ENCODE measurements around the gene ADAMTS7.
"Not testable (repeated sequence)": the region's sequence is repeated elsewhere in the genome, so short reads cannot be mapped to it uniquely, and the experiment has no call there.

The ADAMTS7 gene

GRCh38 chr15:78831229-78832207 is 20.3 kb upstream of the ADAMTS7 start:
- in situ Hi-C loops (cut with MboI; ENCODE audit: low sequenced_read_pairs) = no loop called here

GRCh38 chr15:78830514-78831228 is 19.4 kb upstream of the ADAMTS7 start:
- in situ Hi-C loops (cut with MboI; ENCODE audit: low sequenced_read_pairs) = no loop called here

GRCh38 chr15:78828920-78829319 is 17.7 kb upstream of the ADAMTS7 start:
- in situ Hi-C loops (cut with MboI; ENCODE audit: low sequenced_read_pairs) = no loop called here

GRCh38 chr15:78822514-78822913 is 11.2 kb upstream of the ADAMTS7 start:
- in situ Hi-C loops (cut with MboI; ENCODE audit: low sequenced_read_pairs) = no loop called here

- in situ Hi-C loops (cut with MboI; ENCODE audit: low sequenced_read_pairs) = no loop called here
Observed at GRCh38 chr15:78811825-78812183, 540 bp upstream of the ADAMTS7 start.

- in situ Hi-C loops (cut with MboI; ENCODE audit: low sequenced_read_pairs) = no loop called here
Observed at GRCh38 chr15:78810362-78811123, 721 bp downstream of the ADAMTS7 start.

- in situ Hi-C loops (cut with MboI; ENCODE audit: low sequenced_read_pairs) = no loop called here
Observed at GRCh38 chr15:78810003-78810361, 1.3 kb downstream of the ADAMTS7 start.

GRCh38 chr15:78808550-78808949 is 2.7 kb downstream of the ADAMTS7 start:
- in situ Hi-C loops (cut with MboI; ENCODE audit: low sequenced_read_pairs) = no loop called here

GRCh38 chr15:78807359-78807758 is 3.9 kb downstream of the ADAMTS7 start:
- in situ Hi-C loops (cut with MboI; ENCODE audit: low sequenced_read_pairs) = no loop called here

GRCh38 chr15:78804391-78804792 is 6.9 kb downstream of the ADAMTS7 start:
- in situ Hi-C loops (cut with MboI; ENCODE audit: low sequenced_read_pairs) = no loop called here

GRCh38 chr15:78800806-78801205 is 10.5 kb downstream of the ADAMTS7 start:
- in situ Hi-C loops (cut with MboI; ENCODE audit: low sequenced_read_pairs) = no loop called here

GRCh38 chr15:78800189-78800588 is 11.1 kb downstream of the ADAMTS7 start:
- in situ Hi-C loops (cut with MboI; ENCODE audit: low sequenced_read_pairs) = no loop called here

- in situ Hi-C loops (cut with MboI; ENCODE audit: low sequenced_read_pairs) = not testable (repeated sequence)
Observed at GRCh38 chr15:78799102-78799501, 12.2 kb downstream of the ADAMTS7 start.

GRCh38 chr15:78798355-78798754 is 12.9 kb downstream of the ADAMTS7 start:
- in situ Hi-C loops (cut with MboI; ENCODE audit: low sequenced_read_pairs) = not testable (repeated sequence)

GRCh38 chr15:78797951-78798350 is 13.3 kb downstream of the ADAMTS7 start:
- in situ Hi-C loops (cut with MboI; ENCODE audit: low sequenced_read_pairs) = no loop called here

- in situ Hi-C loops (cut with MboI; ENCODE audit: low sequenced_read_pairs) = no loop called here
Observed at GRCh38 chr15:78796510-78796909, 14.8 kb downstream of the ADAMTS7 start.

GRCh38 chr15:78795043-78795442 is 16.2 kb downstream of the ADAMTS7 start:
- in situ Hi-C loops (cut with MboI; ENCODE audit: low sequenced_read_pairs) = no loop called here

GRCh38 chr15:78794446-78794845 is 16.8 kb downstream of the ADAMTS7 start:
- in situ Hi-C loops (cut with MboI; ENCODE audit: low sequenced_read_pairs) = not testable (repeated sequence)

- in situ Hi-C loops (cut with MboI; ENCODE audit: low sequenced_read_pairs) = no loop called here
Observed at GRCh38 chr15:78791357-78791756, 19.9 kb downstream of the ADAMTS7 start.

GRCh38 chr15:78790027-78790426 is 21.2 kb downstream of the ADAMTS7 start:
- in situ Hi-C loops (cut with MboI; ENCODE audit: low sequenced_read_pairs) = no loop called here

- in situ Hi-C loops (cut with MboI; ENCODE audit: low sequenced_read_pairs) = no loop called here
Observed at GRCh38 chr15:78789615-78790014, 21.6 kb downstream of the ADAMTS7 start.

All from HL-60/S4 (cell line).